K562 (cell line): ENCODE results near the gene GABARAP.

Experiments used
- EZH2 ChIP-seq: IDR thresholded peaks from 2 replicates; pipeline ENCODE4 v1.6.1; 2012; ENCODE audit warnings: low read depth, mild to moderate bottlenecking, inconsistent platforms, low read length, borderline replicate concordance
- GABPB1 ChIP-seq: sonication (generic); formaldehyde crosslinking; IDR thresholded peaks from 2 replicates; pipeline ENCODE4 v1.8.0; 2022; ENCODE audit warnings: mild to moderate bottlenecking, missing genetic modification reagents
- JUN ChIP-seq, 2 experiments: sonication (generic) in 1 of 2; formaldehyde crosslinking in 1 of 2; IDR thresholded peaks; 2 replicates each; pipeline versions ENCODE4 v1.6.1 to v1.8.0; 2012 to 2022; ENCODE audit warnings: borderline replicate concordance in 2 of 2, mild to moderate bottlenecking in 2 of 2, improper control_type of control experiment in 1 of 2, low read depth in 1 of 2, low read length in 1 of 2, missing genetic modification reagents in 1 of 2
- KDM4B ChIP-seq, 2 experiments: fragments of 450-650 bp in 1 of 2; sonication (generic) in 1 of 2; IDR thresholded peaks; 2 replicates each; pipeline ENCODE4 v1.6.1; 2016 to 2017; ENCODE audit warnings: borderline replicate concordance in 2 of 2, antibody characterized with exemption in 1 of 2, low read depth in 1 of 2, mild to moderate bottlenecking in 1 of 2
- MED1 ChIP-seq: sonication (generic); formaldehyde crosslinking; IDR thresholded peaks from 2 replicates; pipeline ENCODE4 v1.8.1; 2023; ENCODE audit warnings: missing genetic modification reagents, borderline replicate concordance
- NEUROD1 ChIP-seq: fragments of 150-350 bp; IDR thresholded peaks from 2 replicates; pipeline ENCODE4 v1.6.1; 2014; ENCODE audit warnings: borderline replicate concordance, low read length, low read depth; ENCODE audit not compliant: partially characterized antibody
- POLR2A ChIP-seq: fragments of 450-650 bp; conservative IDR thresholded peaks from 2 replicates; pipeline ENCODE4 v1.6.1; 2016
- TF ChIP-seq, protein P1 (sequence below), 3 experiments: IDR thresholded peaks in 2 of 3; conservative IDR thresholded peaks in 1 of 3; 2 replicates each; pipeline ENCODE4 v1.5.1; 2011 to 2012; ENCODE audit warnings: low read length in 3 of 3, mild to moderate bottlenecking in 3 of 3, control low read depth in 2 of 3, improper control_type of control experiment in 1 of 3, inconsistent platforms in 1 of 3, low read depth in 1 of 3, mixed read lengths in 1 of 3, moderate library complexity in 1 of 3; ENCODE audit not compliant: insufficient read depth in 2 of 3
- TF ChIP-seq, protein P2 (sequence below): sonication (generic); formaldehyde crosslinking; IDR thresholded peaks from 2 replicates; pipeline ENCODE4 v1.8.0; 2022; ENCODE audit warnings: mild to moderate bottlenecking, missing genetic modification reagents
- TF ChIP-seq, protein P3 (sequence below), 2 experiments: fragments of 450-650 bp in 1 of 2; IDR thresholded peaks; 2 replicates each; pipeline ENCODE4 v1.6.1; 2011 to 2017; ENCODE audit warnings: low read depth in 2 of 2, antibody characterized with exemption in 1 of 2, borderline replicate concordance in 1 of 2, low read length in 1 of 2, mild to moderate bottlenecking in 1 of 2, mixed read lengths in 1 of 2; ENCODE audit not compliant: control insufficient read depth in 1 of 2

DNA sequence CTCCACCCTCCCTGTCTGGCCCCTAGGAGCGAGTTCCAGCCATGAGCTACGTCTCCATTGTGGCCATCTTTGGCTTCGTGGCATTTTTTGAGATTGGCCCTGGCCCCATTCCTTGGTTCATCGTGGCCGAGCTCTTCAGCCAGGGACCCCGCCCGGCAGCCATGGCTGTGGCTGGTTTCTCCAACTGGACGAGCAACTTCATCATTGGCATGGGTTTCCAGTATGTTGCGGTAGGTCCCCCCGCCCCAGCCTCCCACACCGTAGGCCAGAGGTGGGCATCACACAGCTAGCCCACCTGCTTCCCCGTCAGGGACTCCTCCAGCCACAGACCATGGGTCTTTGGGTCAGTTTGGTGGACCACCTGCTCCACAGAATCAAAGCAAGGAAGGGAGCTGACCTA is 43.4 kb upstream of the GABARAP start:
- TF ChIP-seq, protein P1, sequence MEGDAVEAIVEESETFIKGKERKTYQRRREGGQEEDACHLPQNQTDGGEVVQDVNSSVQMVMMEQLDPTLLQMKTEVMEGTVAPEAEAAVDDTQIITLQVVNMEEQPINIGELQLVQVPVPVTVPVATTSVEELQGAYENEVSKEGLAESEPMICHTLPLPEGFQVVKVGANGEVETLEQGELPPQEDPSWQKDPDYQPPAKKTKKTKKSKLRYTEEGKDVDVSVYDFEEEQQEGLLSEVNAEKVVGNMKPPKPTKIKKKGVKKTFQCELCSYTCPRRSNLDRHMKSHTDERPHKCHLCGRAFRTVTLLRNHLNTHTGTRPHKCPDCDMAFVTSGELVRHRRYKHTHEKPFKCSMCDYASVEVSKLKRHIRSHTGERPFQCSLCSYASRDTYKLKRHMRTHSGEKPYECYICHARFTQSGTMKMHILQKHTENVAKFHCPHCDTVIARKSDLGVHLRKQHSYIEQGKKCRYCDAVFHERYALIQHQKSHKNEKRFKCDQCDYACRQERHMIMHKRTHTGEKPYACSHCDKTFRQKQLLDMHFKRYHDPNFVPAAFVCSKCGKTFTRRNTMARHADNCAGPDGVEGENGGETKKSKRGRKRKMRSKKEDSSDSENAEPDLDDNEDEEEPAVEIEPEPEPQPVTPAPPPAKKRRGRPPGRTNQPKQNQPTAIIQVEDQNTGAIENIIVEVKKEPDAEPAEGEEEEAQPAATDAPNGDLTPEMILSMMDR (IDR thresholded peaks at IDR 0.05 in 2 of 3, conservative IDR thresholded peaks at IDR 0.05 in 1 of 3; ENCODE audit: insufficient read depth in 2 of 3, low read depth in 1 of 3, low read length in 3 of 3) = no peak
- TF ChIP-seq EZH2 (no peak), MED1 (no peak), JUN (IDR thresholded peaks at IDR 0.05; ENCODE audit: borderline replicate concordance, low read depth, low read length) (no peak), JUN (CRISPR knock-in tag; IDR thresholded peaks at IDR 0.05; ENCODE audit: borderline replicate concordance) (no peak), NEUROD1 (no peak), POLR2A (no peak), KDM4B (IDR thresholded peaks at IDR 0.05; ENCODE audit: borderline replicate concordance in 2 of 2, low read depth in 1 of 2) (no peak), GABPB1 (no peak)
- TF ChIP-seq, protein P2, sequence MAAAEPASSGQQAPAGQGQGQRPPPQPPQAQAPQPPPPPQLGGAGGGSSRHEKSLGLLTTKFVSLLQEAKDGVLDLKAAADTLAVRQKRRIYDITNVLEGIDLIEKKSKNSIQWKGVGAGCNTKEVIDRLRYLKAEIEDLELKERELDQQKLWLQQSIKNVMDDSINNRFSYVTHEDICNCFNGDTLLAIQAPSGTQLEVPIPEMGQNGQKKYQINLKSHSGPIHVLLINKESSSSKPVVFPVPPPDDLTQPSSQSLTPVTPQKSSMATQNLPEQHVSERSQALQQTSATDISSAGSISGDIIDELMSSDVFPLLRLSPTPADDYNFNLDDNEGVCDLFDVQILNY = no peak
- TF ChIP-seq, protein P3, sequence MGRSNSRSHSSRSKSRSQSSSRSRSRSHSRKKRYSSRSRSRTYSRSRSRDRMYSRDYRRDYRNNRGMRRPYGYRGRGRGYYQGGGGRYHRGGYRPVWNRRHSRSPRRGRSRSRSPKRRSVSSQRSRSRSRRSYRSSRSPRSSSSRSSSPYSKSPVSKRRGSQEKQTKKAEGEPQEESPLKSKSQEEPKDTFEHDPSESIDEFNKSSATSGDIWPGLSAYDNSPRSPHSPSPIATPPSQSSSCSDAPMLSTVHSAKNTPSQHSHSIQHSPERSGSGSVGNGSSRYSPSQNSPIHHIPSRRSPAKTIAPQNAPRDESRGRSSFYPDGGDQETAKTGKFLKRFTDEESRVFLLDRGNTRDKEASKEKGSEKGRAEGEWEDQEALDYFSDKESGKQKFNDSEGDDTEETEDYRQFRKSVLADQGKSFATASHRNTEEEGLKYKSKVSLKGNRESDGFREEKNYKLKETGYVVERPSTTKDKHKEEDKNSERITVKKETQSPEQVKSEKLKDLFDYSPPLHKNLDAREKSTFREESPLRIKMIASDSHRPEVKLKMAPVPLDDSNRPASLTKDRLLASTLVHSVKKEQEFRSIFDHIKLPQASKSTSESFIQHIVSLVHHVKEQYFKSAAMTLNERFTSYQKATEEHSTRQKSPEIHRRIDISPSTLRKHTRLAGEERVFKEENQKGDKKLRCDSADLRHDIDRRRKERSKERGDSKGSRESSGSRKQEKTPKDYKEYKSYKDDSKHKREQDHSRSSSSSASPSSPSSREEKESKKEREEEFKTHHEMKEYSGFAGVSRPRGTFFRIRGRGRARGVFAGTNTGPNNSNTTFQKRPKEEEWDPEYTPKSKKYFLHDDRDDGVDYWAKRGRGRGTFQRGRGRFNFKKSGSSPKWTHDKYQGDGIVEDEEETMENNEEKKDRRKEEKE (IDR thresholded peaks at IDR 0.05; ENCODE audit: borderline replicate concordance in 1 of 2, control insufficient read depth in 1 of 2, low read depth in 2 of 2, low read length in 1 of 2) = no peak
